Left lung (tissue), 10 donors: ENCODE measurements around the gene ZNF423. TPM values are rescaled to one million over a fixed set of nuclear protein-coding genes. Genes with fewer than 3 reads are reported as not detected.

ENCODE experiments used
- ATAC-seq: fragments of 200-7000 bp; cut with Tn5 transposase; one replicate; pipeline ENCODE4 v1.9.1; 2020; ENCODE audit warnings: moderate library complexity
- DNase-seq, 4 donors: peaks; one replicate each; pipeline ENCODE4 v3.0.0-alpha.2; 2013 to 2020
- H3K27ac ChIP-seq, 2 donors: fragments of 200-600 bp; sonication (generic) in 1 of 2; one replicate each; pipeline versions ENCODE4 v1.5.0 to v1.8.0; 2020 to 2021
- H3K27me3 ChIP-seq, 2 donors: fragments of 200-600 bp; sonication (generic) in 1 of 2; one replicate each; pipeline versions ENCODE4 v1.5.0 to v1.8.0; 2020 to 2021
- H3K36me3 ChIP-seq, 2 donors: fragments of 200-600 bp; sonication (generic) in 1 of 2; one replicate each; pipeline versions ENCODE4 v1.5.0 to v1.8.0; 2020 to 2021
- H3K4me1 ChIP-seq, 2 donors: fragments of 200-600 bp; one replicate each; pipeline ENCODE4 v1.8.0; 2021
- H3K4me3 ChIP-seq, 2 donors: fragments of 200-600 bp; sonication (generic) in 1 of 2; one replicate each; pipeline versions ENCODE4 v1.5.0 to v1.8.0; 2020 to 2021; ENCODE audit warnings: mild to moderate bottlenecking in 1 of 2
- H3K9me3 ChIP-seq, 2 donors: fragments of 200-600 bp; sonication (generic) in 1 of 2; one replicate each; pipeline versions ENCODE4 v1.5.0 to v1.8.0; 2020 to 2021
- CTCF ChIP-seq, 2 donors: fragments of 200-600 bp; sonication (generic) in 1 of 2; IDR thresholded peaks; one replicate each; pipeline versions ENCODE4 v1.5.0 to v1.8.0; 2021; ENCODE audit warnings: antibody characterized with exemption in 2 of 2
- intact Hi-C, 2 donors: fragments of 100-400 bp; cut with DNase I; formaldehyde crosslinking; loops; one replicate each; pipeline versions ENCODE4 v1.11.2 to v1.14.2; 2022
- polyA plus RNA-seq, 6 donors: library from polyadenylated mRNA; unstranded; fragments of 120-200 nt; gene quantifications; one replicate each; pipeline ENCODE4 v1.2.1, GENCODE V29; 2013; ENCODE audit not compliant: insufficient read length in 6 of 6
- total RNA-seq, 2 donors: library from RNA; stranded (reverse); fragmentation: NEBNext Ultra II Directional; extraction: Animal tissue kit (Norgen Biotek cat#: 25700); gene quantifications; one replicate each; pipeline ENCODE4 v1.2.1, GENCODE V29; 2021
- donor health status: DM: no; HTN: yes; CAD: no.
- donor health status: DM: no; HTN: no; CAD: no.

Gene ZNF423
- total and polyA plus RNA-seq, 8 donors = 7.8 to 30.5 (median 26.6) TPM

GRCh38 chr16:49457196-49457595, 398.7 kb downstream of the ZNF423 start:
- Histone ChIP-seq H3K36me3 (no peaks in the 10 kb centered on the region), H3K9me3 (no peaks in the 10 kb centered on the region), H3K27ac (no peak overlapping the region), H3K27me3 (peaks cover 0 to 7% of the 10 kb centered on the region in 2 donors), H3K4me3 (no peak overlapping the region), H3K4me1 (no peaks in the 10 kb centered on the region)
- DNase-seq (peak in 1 of 4 donors; percentile 7), ATAC-seq (no peak)
- no peak for TF ChIP-seq CTCF (IDR thresholded peaks at IDR 0.05)
- intact Hi-C loops = no loop called here

GRCh38 chr16:49456763-49457162, 399.1 kb downstream of the ZNF423 start:
- Histone ChIP-seq H3K27ac (no peak overlapping the region), H3K4me3 (no peak overlapping the region), H3K36me3 (no peaks in the 10 kb centered on the region), H3K9me3 (no peaks in the 10 kb centered on the region), H3K27me3 (peaks cover 0 to 7% of the 10 kb centered on the region in 2 donors), H3K4me1 (no peaks in the 10 kb centered on the region)
- ATAC-seq = no peak
- intact Hi-C loops = no loop called here
- TF ChIP-seq CTCF (IDR thresholded peaks at IDR 0.05) = no peak
- DNase-seq = peak in 1 of 4 donors; percentile 4

- Histone ChIP-seq H3K27ac (no peak overlapping the region), H3K9me3 (no peaks in the 10 kb centered on the region), H3K27me3 (peaks cover 0 to 7% of the 10 kb centered on the region in 2 donors), H3K4me3 (no peak overlapping the region), H3K4me1 (no peaks in the 10 kb centered on the region), H3K36me3 (no peaks in the 10 kb centered on the region)
- ATAC-seq (no peak), DNase-seq (peak in 1 of 4 donors; percentile 16)
- intact Hi-C loops = no loop called here
- TF ChIP-seq CTCF (IDR thresholded peaks at IDR 0.05) = no peak
These were observed 399.7 kb downstream of the ZNF423 start for GRCh38 chr16:49455991-49456745.

GRCh38 chr16:49455181-49455990, 400.5 kb downstream of the ZNF423 start:
- Histone ChIP-seq H3K9me3 (no peaks in the 10 kb centered on the region), H3K36me3 (no peaks in the 10 kb centered on the region), H3K27me3 (peaks cover 0 to 7% of the 10 kb centered on the region in 2 donors), H3K4me3 (no peak overlapping the region), H3K27ac (no peak overlapping the region), H3K4me1 (no peaks in the 10 kb centered on the region)
- no peak for TF ChIP-seq CTCF (IDR thresholded peaks at IDR 0.05)
- intact Hi-C loops = no loop called here
- no peak for ATAC-seq
- DNase-seq = peak in 1 of 4 donors; percentile 18
